ENCODE results near the gene KSR2.
"Not testable (repeated sequence)": the region's sequence is repeated elsewhere in the genome, so short reads cannot be mapped to it uniquely, and the experiment has no call there.

- TF ChIP-seq CTCF, POLR2A (IDR thresholded peaks at IDR 0.05): not testable (repeated sequence)
These were observed 222.4 kb downstream of the KSR2 start for GRCh38 chr12:117746358-117746757.
